NCI-H748 (cell line): ENCODE measurements around the gene PPP1R37.

Experiments
- DNase-seq: peaks from one replicate; lab custom pipeline; 2025; ENCODE audit not compliant: unreplicated experiment; lab: John Stamatoyannopoulos, UW

Gene PPP1R37

DNA sequence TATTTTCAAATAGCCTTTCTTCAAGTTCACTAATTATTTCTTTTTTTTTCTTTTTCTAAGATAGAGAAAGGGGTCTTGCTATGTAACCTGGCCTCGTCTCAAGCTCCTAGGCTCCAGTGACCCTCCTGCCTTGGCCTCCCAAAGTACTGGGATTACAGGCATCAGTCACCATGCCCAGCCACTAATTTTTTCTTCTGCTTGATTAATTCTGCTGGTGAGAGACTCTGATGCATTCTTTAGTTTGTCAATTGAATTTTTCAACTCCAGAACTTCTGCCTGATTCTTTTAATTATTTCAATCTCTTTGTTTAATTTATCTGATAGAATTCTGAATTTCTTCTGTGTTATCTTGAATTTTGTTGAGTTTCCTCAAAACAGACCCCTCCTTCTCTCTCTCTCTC, 97.0 kb downstream of the PPP1R37 start:
- no peak for DNase-seq

DNA sequence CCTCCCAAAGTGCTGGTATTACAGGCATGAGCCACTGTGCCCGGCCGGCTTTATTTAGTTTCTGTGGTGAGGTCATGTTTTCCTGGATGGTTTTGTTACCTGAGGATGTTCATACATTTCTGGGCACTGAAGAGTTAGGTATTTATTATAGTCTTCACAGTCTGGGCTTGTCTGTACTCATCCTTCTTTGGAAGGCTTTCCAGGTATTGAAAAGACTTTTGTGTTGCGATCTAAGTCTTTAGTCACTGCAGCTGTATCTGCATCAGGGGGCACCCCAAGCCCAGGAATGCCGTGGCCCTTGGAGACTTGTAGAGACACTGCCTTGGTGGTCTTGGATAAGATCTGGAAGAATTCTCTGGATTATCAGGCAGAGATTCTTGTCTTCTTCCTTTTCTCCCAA, 98.4 kb downstream of the PPP1R37 start:
- no peak for DNase-seq

DNA sequence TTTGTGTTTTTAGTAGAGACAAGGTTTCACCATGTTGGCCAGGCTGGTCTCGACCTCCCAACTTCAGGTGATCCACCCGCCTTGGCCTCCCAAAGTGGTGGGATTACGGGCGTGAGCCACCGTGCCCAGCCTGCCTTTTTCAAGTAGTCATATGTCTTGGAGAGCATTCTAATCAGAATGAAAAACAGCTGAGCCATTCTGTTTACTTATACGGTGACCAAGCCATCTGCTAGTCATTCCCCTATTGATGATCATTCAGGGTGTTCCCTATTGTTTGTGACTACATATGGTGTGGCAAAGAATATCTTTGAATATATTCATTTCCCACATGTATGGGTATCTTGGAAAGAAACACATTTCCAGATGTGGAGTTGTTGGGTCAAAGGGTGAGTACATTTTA, 102.8 kb downstream of the PPP1R37 start:
- no peak for DNase-seq
